NCI-H1105 (cell line): Measurements from ENCODE around the gene CFTR.
"Not testable (repeated sequence)": the region's sequence is repeated elsewhere in the genome, so short reads cannot be mapped to it uniquely, and the experiment has no call there.

Experiments
- DNase-seq: peaks from one replicate; lab custom pipeline; 2025; lab: John Stamatoyannopoulos, UW

CFTR gene

DNA sequence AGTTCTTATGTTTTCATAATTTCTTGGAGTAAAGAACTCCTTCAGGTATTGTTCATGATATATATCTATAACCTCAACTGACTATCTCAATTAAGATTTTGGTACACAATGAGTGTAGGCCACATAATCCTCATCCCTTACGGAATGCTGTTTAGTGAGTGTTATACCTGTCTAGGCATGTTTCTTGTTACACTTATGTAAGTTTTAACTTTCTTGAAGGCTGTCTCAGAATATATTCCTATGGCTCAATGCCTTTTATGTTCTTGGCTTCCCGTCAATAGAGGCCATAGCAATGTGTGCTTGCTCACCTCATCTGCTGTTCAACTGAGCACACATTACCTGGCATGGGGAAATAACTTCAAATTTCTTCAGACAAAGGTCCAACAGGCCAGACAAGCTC is 208.3 kb downstream of the CFTR start:
- no peak for DNase-seq

DNA sequence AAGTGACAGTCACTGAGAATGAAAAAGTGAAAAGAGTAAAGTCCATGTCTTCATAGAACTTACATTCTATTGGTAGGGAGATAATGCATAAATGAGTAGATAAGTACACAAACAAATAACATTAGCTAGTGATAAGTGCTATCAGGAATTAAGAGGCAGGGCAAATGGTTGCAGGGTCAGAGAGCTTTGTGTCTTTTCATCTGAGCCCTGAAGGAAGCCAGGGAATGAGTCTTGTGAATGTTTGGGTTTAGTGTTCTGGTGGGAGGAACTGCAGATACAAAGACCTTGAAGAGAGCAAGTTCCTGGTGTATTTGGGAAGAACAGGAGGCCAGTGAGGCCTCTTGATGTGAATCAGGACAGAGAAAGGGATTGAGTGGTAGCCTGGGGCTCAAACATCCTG is 209.6 kb downstream of the CFTR start:
- DNase-seq = no peak

DNA sequence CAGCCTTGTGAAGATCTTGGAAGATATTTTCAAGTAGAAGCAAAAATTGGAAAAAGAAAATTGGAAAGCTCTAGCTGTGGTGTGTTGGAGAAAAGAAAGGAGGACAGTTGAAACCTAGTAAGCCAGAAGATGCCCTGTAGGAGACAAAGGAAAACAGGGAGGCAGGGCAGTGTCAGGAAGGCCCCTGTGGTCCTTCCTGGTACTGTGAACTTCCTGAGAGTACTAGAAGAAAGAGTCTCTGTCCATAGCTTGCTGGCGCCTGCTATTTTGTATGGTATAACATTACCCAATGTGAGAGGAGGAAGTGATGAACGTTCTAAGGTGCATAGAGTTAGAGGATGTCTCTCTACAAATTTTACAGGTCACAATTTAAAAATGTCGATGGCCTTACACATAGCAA is 210.3 kb downstream of the CFTR start:
- DNase-seq = no peak

DNA sequence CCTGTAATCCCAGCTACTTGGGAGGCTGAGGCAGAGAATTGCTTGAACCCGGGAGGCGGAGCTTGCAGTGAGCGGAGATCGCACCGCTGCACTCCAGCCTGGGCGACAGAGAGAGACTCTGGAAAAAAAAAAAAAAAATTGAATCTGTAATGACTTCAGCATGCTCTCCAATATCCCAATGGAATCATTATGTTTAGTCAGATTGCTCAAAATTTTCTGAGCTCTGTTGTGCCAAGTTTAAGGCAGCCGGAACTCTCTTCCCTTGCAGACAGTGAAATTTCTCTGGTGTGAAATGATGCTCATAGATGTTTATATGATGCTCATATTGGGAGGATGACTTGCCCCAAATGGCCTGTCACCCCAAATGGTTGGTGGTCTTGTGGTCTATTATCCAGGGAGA is 212.5 kb downstream of the CFTR start:
- DNase-seq = no peak

DNA sequence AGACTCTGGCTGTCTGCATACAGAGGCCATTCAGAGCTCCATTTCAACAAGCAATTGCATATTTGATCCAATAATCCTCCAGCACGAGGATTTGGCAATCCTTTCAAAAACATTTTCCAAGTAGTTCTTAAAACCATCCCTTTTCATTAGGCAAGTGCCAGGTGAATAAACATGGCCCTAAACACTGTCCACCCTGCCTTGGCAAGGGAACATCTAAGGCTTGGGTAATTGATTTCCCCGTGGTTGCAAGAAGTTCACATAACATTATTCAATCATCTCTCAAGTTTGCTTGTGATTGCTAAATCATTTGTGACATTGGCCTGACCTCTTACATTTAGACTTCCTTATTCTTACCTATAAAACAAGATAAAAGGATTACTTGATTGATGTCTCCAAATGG is 218.2 kb downstream of the CFTR start:
- DNase-seq = no peak

DNA sequence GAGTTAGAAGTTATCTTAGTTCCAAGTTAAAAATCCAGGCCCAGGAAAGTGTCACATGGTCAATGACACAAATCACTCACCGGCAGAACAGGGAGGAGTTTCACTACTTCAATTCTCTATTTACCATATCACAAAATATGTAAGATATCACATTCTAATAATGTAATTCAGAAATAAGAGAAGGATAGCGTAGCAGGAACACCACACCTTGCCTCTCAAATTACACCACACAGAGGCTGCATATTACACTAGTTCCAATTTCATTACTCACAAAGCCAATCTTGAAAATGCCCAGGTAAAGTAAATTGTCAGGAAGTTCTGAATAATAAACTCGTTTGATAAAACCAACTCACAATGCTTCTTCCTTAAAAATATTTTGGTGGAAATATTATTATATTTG is 224.2 kb downstream of the CFTR start:
- DNase-seq = no peak

DNA sequence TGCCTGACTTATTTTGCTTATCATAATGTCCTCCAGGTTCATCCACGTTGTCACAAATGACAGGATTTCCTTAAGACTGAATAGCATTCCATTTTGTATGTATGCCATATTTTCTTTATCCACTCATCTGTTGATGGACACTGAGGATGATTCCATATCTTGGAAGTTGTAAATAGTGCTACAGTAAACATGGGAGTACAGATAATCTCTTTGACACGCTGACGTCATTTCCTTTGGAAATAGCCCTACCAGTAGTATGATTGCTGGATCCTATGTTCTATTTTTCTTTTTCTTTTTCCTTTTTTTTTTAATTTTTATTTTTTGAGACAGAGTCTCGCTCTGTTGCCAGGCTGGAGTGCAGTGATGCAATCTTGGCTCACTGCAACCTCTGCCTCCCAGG is 225.8 kb downstream of the CFTR start:
- no peak for DNase-seq

DNA sequence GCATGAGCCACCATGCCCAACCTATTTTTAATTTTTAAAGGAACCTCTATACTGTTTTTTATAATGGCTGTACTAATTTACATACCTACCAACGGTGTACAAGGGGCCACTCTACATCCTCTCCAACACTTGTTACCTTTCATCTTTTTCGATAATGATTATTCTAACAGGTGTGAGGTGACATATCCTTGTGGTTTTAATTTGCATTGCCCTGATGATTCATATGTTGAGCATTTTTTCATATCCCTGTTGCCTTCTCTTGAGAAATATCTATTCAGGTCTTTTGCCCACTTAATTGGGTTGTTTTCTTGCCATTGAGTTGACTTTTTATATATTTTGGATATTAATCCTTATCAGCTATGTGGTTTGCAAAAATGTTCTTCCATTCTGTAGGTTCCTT is 226.4 kb downstream of the CFTR start:
- no peak for DNase-seq

DNA sequence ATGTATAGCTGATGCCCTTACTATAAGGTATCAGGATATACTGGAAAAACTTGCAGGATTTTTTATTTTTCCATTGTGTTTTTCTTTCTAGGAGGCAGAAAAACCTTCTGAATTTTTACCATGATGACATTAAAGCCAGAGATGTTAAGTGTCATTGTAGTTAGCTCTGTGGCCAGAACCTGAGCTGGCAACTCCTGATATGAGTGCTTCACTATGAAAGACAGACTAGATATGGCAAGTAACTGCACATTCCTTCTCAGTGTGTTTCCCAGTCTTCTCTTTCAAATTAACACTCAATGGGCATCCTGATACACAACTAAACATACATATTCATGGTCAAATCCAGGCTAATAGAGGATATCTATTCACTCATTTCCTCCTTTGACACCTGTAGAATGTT is 227.3 kb downstream of the CFTR start:
- DNase-seq = no peak

DNA sequence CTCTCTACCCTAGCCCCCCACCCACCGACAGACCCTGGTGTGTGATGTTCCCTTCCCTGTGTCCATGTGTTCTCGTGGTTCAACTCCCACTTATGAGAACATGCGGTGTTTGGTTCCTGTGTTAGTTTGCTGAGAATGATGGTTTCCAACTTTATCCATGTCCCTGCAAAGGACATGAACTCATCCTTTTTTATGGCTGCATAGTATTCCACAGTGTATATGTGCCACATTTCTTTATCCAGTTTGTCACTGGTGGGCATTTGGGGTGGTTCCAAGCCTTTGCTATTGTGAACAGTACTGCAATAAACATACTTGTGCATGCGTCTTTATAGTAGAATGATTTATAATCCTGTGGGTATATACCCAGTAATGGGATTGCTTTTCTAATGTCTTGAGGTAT is 228.3 kb downstream of the CFTR start:
- DNase-seq = not testable (repeated sequence)

DNA sequence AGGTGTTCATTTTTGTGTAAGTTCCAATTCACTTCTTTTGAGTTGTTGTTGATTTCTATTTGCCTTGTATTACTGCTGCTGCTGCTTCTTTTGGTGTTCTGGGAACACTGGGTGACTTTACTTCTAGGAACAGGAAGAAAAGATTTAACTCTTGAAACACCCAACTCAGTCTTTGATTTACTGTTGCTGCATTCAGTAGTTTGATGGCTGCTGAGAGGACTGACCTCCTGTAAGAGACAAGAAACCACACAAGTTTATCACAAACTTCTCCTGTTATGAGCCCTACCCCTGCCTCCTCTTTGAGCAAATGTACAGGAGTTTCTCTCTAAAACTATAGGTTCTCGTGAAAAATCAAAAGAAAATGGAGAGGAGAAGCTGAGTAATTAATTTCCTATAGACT is 231.7 kb downstream of the CFTR start:
- DNase-seq = no peak

DNA sequence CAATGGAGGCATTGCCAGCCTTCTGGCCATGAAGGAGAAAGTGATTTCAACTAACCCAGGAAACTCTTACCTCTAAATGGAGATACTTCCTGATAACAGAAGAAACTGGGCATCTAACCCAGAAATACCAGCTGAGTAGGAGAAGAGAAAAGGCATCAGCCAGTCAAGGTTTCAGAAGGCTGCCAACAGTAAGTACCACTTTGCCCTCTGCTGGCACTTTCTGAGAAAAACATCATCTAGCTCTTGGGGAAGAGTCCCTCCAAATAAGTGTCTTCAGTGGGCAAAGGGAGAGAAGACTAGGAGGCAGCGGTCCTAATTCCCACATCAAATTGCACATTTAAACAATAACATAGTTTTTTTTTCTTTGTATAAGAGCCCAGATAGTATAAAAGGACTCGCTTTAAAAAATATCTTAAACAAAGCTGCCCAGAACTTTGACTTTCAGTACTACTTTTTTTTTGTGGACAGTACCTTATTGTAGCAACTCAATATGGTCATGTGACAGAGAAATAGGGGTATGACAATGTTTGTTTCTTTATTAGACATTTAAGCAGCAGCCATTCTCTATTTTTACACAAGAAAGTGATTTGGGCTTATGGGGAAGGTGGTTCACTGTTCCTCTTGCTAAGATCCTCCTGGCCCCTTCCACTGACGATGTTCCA is 236.1 kb downstream of the CFTR start:
- DNase-seq = peak; percentile 30

DNA sequence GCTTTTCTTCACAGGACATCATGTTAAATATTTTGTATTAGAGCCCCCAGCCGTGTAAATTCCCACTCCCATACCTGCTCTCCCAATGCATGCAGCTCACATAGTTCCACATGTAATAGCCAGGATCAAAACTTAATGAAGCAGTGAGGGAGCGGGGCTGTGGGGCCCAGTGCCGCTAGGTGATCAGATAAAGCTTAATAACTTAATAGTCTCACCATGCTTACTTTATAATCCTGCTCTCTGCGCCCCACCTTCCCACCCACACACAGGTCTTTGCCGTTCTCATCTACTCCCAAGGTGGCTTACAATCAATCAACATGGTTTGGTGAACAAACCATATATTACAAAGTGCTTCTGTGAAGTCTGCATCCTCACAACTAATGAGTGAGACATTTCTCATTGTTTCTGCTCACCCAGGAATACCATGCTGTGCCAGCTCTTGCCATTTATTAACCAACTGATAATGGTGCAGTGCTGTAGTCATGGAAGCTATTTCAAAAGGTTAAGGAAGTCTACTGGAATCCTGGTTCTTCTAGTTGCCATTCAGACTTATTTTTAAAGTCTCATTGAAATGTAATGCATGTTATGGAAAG is 237.0 kb downstream of the CFTR start:
- no peak for DNase-seq

DNA sequence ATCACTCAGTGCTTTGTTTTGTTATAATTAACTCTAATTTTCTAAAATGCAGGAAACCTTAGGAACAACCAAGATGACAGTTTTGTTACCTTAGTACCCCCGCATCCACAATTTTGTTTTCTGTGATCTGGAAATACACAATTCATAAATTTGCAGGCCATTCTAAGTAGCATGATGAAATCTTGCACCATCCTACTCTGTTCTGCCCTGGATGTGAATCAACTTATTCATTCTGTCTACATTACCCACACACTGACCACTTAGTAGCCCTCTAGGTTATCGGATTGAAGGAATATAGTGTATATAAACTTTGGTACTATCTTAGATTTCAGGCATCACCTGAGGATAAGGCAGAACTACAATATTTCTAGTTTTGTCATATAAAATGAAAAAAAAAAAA is 237.5 kb downstream of the CFTR start:
- no peak for DNase-seq
